Measurements from ENCODE around the gene ATAD3A.

The ATAD3A gene

DNA sequence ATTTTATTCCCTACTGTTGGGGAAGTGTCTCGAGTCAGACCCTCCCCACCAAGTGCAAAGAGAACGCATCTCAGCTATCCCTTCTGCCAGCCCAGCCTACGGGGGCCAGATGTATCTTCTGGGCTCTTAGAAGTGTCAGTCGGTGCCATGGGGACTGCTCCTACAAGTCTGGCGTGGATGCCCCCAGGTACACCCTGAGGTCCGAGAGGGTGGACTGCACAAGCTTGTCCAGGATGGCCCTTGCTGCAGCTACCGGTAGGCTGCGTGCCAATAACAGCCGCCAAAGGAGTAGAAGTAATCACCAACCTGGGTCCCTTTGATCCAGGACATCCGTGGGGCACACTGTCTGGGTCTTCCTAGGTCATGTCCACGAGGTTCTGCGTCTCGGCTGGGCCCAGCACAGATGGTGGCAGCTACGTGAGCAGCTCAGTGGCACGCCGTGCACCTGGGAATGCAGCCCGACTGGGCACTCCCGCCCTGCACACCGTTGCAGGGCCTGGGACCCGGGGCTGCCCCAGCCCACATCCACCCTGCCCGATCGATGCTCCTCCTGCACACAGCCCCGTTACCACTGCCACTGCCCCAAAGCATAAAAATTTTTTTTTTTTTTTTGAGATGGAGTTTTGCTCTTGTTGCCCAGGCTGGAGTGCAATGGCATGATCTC is 71.5 kb downstream of the ATAD3A start:
- no peak for DNase-seq (ENCODE audit: low read depth)
